Lung (tissue), 12 donors: Measurements from ENCODE around the gene DENND1A. TPM values are rescaled to one million over a fixed set of nuclear protein-coding genes. Genes with fewer than 3 reads are reported as not detected.

Experiments
- ATAC-seq: fragments of 200-7000 bp; cut with Tn5 transposase; one replicate; pipeline ENCODE4 v1.9.1; 2020; ENCODE audit warnings: moderate number of reproducible peaks; ENCODE audit not compliant: insufficient read depth, low FRiP score
- DNase-seq, 3 donors: peaks; one replicate each; pipeline ENCODE4 v3.0.0-alpha.2; 2013 to 2017
- H3K27ac ChIP-seq, 2 donors: one replicate each; pipeline ENCODE4 v1.5.1; 2013; ENCODE audit warnings: mild to moderate bottlenecking in 2 of 2, moderate library complexity in 2 of 2, control low read depth in 1 of 2, inconsistent platforms in 1 of 2, low read depth in 1 of 2, low read length in 1 of 2
- H3K27me3 ChIP-seq, 3 donors: one replicate each; pipeline ENCODE4 v1.5.1; 2013; ENCODE audit warnings: low read length in 2 of 3; ENCODE audit not compliant: control insufficient read depth in 3 of 3, insufficient read depth in 3 of 3
- H3K36me3 ChIP-seq, 4 donors: one replicate each; pipeline ENCODE4 v1.5.1; 2013; ENCODE audit warnings: low read length in 4 of 4, mild to moderate bottlenecking in 1 of 4, moderate library complexity in 1 of 4; ENCODE audit not compliant: control insufficient read depth in 4 of 4, insufficient read depth in 4 of 4
- H3K4me1 ChIP-seq, 5 donors: one replicate each; pipeline ENCODE4 v1.5.1; 2013; ENCODE audit warnings: low read length in 5 of 5, mild to moderate bottlenecking in 2 of 5, moderate library complexity in 1 of 5; ENCODE audit not compliant: control insufficient read depth in 5 of 5, insufficient read depth in 5 of 5
- H3K4me3 ChIP-seq: one replicate; pipeline ENCODE4 v1.5.1; 2013; ENCODE audit warnings: mild to moderate bottlenecking, control low read depth, moderate library complexity
- H3K9ac ChIP-seq, 2 donors: one replicate each; pipeline ENCODE4 v1.5.1; 2013; ENCODE audit warnings: low read length in 2 of 2, control low read depth in 1 of 2; ENCODE audit not compliant: insufficient read depth in 1 of 2
- H3K9me3 ChIP-seq, 4 donors: one replicate each; pipeline ENCODE4 v1.5.1; 2013; ENCODE audit warnings: low read length in 3 of 4, mild to moderate bottlenecking in 1 of 4, moderate library complexity in 1 of 4; ENCODE audit not compliant: control insufficient read depth in 4 of 4, insufficient read depth in 3 of 4
- WGBS, 2 donors: extraction: QIAGEN DNeasy Blood & Tissue Kit; methylation state at CpG; one replicate each; pipeline ENCODE4 v1.1.7; 2013; 5-methylcytosine and 5-hydroxymethylcytosine counted together
- polyA plus RNA-seq, 2 donors: library from polyadenylated mRNA; stranded (reverse); fragments of 200-250 nt; gene quantifications; one replicate each; pipeline ENCODE4 v1.2.1, GENCODE V29; 2013
- total RNA-seq, 2 donors: library from RNA; depleted of rRNA in 1 of 2; stranded (reverse); fragments of >200 nt in 1 of 2; gene quantifications; one replicate each; pipeline ENCODE4 v1.2.1, GENCODE V29; 2014 to 2021
- TF ChIP-seq, protein P1 (sequence below): IDR thresholded peaks from 2 replicates; pipeline ENCODE4 v1.5.1; 2012; ENCODE audit warnings: mild to moderate bottlenecking; ENCODE audit errors: control extremely low read depth, extremely low read depth
- donor health status: control.
- donor health status: control.
- donor health status: Bipolar disorder and iron deficiency.
- donor health status: healthy.
- donor health status: DM: yes; HTN: yes; CAD: no.

DENND1A gene
- total and polyA plus RNA-seq, 4 donors, result 5.7 to 29.8 (median 14.5) TPM

DNA sequence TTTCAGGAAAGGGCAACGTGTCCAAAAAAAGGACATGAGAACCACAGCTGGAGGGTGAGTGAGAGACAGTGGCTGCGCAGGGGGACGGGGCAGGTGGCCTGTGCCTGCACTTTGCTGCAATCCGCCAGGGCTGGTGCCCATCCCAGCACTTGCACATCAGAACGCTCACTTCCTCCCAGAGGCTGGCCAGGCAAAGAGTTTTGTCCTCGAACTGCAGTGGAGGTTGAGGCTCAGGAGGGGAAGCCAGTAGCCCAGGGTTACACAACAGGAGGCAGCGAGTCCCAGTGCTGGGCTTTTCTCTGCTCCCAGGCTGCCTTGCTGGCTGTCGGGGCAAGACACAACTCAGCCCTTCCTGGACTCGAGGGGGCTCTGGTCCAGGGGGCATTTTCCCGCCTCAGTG is 540.9 kb downstream of the DENND1A start:
- Histone ChIP-seq H3K9me3 (peaks cover 0 to 6% (median under 1%) of the 10 kb centered on the region in 4 donors), H3K27ac (no peak overlapping the region), H3K4me3 (no peak overlapping the region), H3K36me3 (no peaks in the 10 kb centered on the region), H3K9ac (no peak overlapping the region), H3K27me3 (no peaks in the 10 kb centered on the region), H3K4me1 (no peaks in the 10 kb centered on the region)
- DNase-seq (no peak), ATAC-seq (no peak)
- TF ChIP-seq, protein P1, sequence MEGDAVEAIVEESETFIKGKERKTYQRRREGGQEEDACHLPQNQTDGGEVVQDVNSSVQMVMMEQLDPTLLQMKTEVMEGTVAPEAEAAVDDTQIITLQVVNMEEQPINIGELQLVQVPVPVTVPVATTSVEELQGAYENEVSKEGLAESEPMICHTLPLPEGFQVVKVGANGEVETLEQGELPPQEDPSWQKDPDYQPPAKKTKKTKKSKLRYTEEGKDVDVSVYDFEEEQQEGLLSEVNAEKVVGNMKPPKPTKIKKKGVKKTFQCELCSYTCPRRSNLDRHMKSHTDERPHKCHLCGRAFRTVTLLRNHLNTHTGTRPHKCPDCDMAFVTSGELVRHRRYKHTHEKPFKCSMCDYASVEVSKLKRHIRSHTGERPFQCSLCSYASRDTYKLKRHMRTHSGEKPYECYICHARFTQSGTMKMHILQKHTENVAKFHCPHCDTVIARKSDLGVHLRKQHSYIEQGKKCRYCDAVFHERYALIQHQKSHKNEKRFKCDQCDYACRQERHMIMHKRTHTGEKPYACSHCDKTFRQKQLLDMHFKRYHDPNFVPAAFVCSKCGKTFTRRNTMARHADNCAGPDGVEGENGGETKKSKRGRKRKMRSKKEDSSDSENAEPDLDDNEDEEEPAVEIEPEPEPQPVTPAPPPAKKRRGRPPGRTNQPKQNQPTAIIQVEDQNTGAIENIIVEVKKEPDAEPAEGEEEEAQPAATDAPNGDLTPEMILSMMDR, result no peak
- WGBS, 2 donors, result 40 to 64% methylated on average over 10 of the region's 10 CpGs

DNA sequence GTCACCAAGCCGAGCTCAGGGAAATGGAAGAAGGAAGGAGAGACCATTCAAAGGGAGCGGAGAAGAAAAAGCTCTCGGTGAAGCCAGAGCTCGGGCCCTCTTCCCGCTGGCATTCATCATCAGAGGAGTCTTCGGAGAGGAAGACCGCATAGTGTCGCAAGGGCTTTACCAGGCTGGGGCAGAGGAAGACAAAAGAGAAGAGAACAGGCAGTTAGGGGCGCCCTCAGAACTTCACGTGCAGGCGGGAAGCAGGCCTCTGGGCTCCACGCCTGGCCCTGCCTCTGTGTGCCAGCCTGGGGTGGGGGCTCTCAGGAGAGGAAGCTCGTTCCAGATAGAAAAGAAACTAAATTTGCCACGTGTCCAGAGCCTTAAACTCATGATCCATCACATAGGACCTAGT is 542.2 kb downstream of the DENND1A start:
- peaks cover 0 to 4% (median 0%) of the 10 kb centered on the region in 4 donors for H3K36me3 ChIP-seq
- H3K27me3 ChIP-seq, result no peaks in the 10 kb centered on the region
- ATAC-seq (no peak), DNase-seq (no peak)
- TF ChIP-seq, protein P1, result no peak
- H3K9me3 ChIP-seq, result peaks cover 0 to under 1% (median 0%) of the 10 kb centered on the region in 4 donors
- WGBS, 2 donors, result 24 to 68% methylated on average over 14 of the region's 14 CpGs
- H3K9ac ChIP-seq, result no peak overlapping the region
- no peaks in the 10 kb centered on the region for H3K4me1 ChIP-seq
- no peak overlapping the region for H3K27ac ChIP-seq
- no peak overlapping the region for H3K4me3 ChIP-seq

DNA sequence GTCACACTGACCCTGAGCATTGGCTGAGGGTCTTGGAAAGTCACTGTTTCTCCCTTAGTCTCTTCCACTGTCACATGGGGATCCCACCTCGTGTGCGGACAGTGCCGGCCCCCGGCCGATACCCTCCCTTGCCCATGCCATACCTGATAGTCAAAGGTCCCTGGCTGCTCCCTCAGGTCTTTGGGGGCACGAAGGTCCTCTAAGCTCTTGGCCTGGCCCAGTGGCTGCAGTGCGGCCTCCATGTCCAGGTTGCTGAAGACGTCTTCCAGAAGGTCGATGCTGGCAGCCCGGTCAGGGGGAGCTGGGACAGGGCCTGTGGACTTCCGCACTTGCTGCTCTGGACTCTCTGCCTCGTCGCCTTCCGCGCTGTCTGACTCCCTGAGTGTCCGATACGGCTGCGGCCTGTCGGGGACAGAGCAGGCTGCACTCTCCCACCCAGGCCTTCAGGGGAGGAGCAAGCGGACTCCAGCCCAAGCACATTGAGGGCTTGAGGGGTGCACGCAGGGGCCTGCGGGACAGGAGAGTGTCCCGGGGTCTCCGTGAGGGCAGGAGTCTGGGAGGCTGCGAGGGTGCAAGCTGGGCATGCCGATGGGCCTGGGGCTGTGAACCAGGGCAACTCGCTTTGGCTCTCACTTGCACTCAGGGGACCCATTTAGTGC is 546.3 kb downstream of the DENND1A start:
- Histone ChIP-seq H3K4me3 (no peak overlapping the region), H3K4me1 (no peaks in the 10 kb centered on the region), H3K27me3 (no peaks in the 10 kb centered on the region), H3K9me3 (no peaks in the 10 kb centered on the region), H3K36me3 (peaks cover 0 to 4% (median 0%) of the 10 kb centered on the region in 4 donors), H3K27ac (no peak overlapping the region), H3K9ac (no peak overlapping the region)
- ATAC-seq, result no peak
- TF ChIP-seq, protein P1, result no peak
- WGBS, 2 donors, result 90 to 91% methylated on average over 27 of the region's 27 CpGs
- no peak for DNase-seq
